ENCODE results near the gene VPS13A. TPM values are rescaled to one million over a fixed set of nuclear protein-coding genes. Genes with fewer than 3 reads are reported as not detected.
A peak's percentile ranks its signal among the peaks of the same experiment; 100 is the strongest.

VPS13A gene
- total RNA-seq, result 50.2 TPM
- long read RNA-seq, partial matches to known transcripts, result 7 of 16 reads
- long read RNA-seq, other reads (novel, unspliced or antisense), result 9 of 16 reads

- peak; percentile 96 for DNase-seq (ENCODE audit: low spot score)
- intact Hi-C loops (cut with DNase I), result loop anchor here (5.0 kb wide), 1 partner anchor 855 kb away; the partner anchor contains the start of gene GNAQ
Observed at GRCh38 chr9:77177143-77177893, at the start of gene VPS13A. Gene VPS13A (plus strand): TSS chr9:77177534. CDS start chr9:77177705, 171 bp downstream.

GRCh38 chr9:77128125-77128789 is 49.1 kb upstream of the VPS13A start:
- intact Hi-C loops (cut with DNase I), result no loop called here
- DNase-seq (ENCODE audit: low spot score), result no peak

- intact Hi-C loops (cut with DNase I), result no loop called here
Observed at GRCh38 chr9:77131399-77131798, 45.9 kb upstream of the VPS13A start.

GRCh38 chr9:77133011-77133410 is 44.3 kb upstream of the VPS13A start:
- intact Hi-C loops (cut with DNase I), result no loop called here
- DNase-seq (ENCODE audit: low spot score), result no peak

More at GRCh38 chr9:77131399-77131798, 45.9 kb upstream of the VPS13A start:
- no peak for DNase-seq (ENCODE audit: low spot score)

- intact Hi-C loops (cut with DNase I), result no loop called here
Observed at GRCh38 chr9:77142366-77142765, 35.0 kb upstream of the VPS13A start.

GRCh38 chr9:77149879-77150278 is 27.5 kb upstream of the VPS13A start:
- DNase-seq (ENCODE audit: low spot score), result no peak
- intact Hi-C loops (cut with DNase I), result loop anchor here (5.0 to 10.0 kb wide), 2 partner anchors 145 to 343 kb away; no protein-coding TSS in a partner anchor

More at GRCh38 chr9:77142366-77142765, 35.0 kb upstream of the VPS13A start:
- no peak for DNase-seq (ENCODE audit: low spot score)

GRCh38 chr9:77152289-77152688 is 25.0 kb upstream of the VPS13A start:
- DNase-seq (ENCODE audit: low spot score), result no peak
- intact Hi-C loops (cut with DNase I), result loop anchor here (5.0 to 10.0 kb wide), 2 partner anchors 147 to 345 kb away; no protein-coding TSS in a partner anchor

GRCh38 chr9:77156646-77157371 is 20.5 kb upstream of the VPS13A start:
- intact Hi-C loops (cut with DNase I), result loop anchor here (10.0 kb wide), 1 partner anchor 152 kb away; no protein-coding TSS in a partner anchor
- no peak for DNase-seq (ENCODE audit: low spot score)

- no peak for DNase-seq (ENCODE audit: low spot score)
- intact Hi-C loops (cut with DNase I), result loop anchor here (10.0 kb wide), 1 partner anchor 154 kb away; no protein-coding TSS in a partner anchor
Observed at GRCh38 chr9:77158772-77159513, 18.4 kb upstream of the VPS13A start.

GRCh38 chr9:77161191-77161590 is 16.1 kb upstream of the VPS13A start:
- intact Hi-C loops (cut with DNase I), result no loop called here
- no peak for DNase-seq (ENCODE audit: low spot score)

GRCh38 chr9:77161966-77162365 is 15.4 kb upstream of the VPS13A start:
- intact Hi-C loops (cut with DNase I), result no loop called here
- DNase-seq (ENCODE audit: low spot score), result no peak

GRCh38 chr9:77162366-77162765 is 15.0 kb upstream of the VPS13A start:
- DNase-seq (ENCODE audit: low spot score), result no peak
- intact Hi-C loops (cut with DNase I), result no loop called here

- no peak for DNase-seq (ENCODE audit: low spot score)
- intact Hi-C loops (cut with DNase I), result no loop called here
Observed at GRCh38 chr9:77163884-77164283, 13.4 kb upstream of the VPS13A start.

- intact Hi-C loops (cut with DNase I), result no loop called here
Observed at GRCh38 chr9:77166193-77166592, 11.1 kb upstream of the VPS13A start.

GRCh38 chr9:77170991-77171699 is 6.2 kb upstream of the VPS13A start:
- DNase-seq (ENCODE audit: low spot score), result no peak
- intact Hi-C loops (cut with DNase I), result no loop called here

More at GRCh38 chr9:77166193-77166592, 11.1 kb upstream of the VPS13A start:
- DNase-seq (ENCODE audit: low spot score), result no peak

- intact Hi-C loops (cut with DNase I), result loop anchor here (5.0 kb wide), 1 partner anchor 857 kb away; the partner anchor contains the start of gene GNAQ
- DNase-seq (ENCODE audit: low spot score), result no peak
Observed at GRCh38 chr9:77175151-77175550, 2.2 kb upstream of the VPS13A start.

- intact Hi-C loops (cut with DNase I), result loop anchor here (5.0 kb wide), 1 partner anchor 856 kb away; the partner anchor contains the start of gene GNAQ
- no peak for DNase-seq (ENCODE audit: low spot score)
Observed at GRCh38 chr9:77176106-77176505, 1.2 kb upstream of the VPS13A start.

- no peak for DNase-seq (ENCODE audit: low spot score)
- intact Hi-C loops (cut with DNase I), result loop anchor here (5.0 kb wide), 1 partner anchor 856 kb away; the partner anchor contains the start of gene GNAQ
Observed at GRCh38 chr9:77176686-77177142, 620 bp upstream of the VPS13A start.
